Tongue (tissue), 2 donors: ENCODE data around the gene CCDC88C. TPM values are rescaled to one million over a fixed set of nuclear protein-coding genes. Genes with fewer than 3 reads are reported as not detected.
A peak's percentile ranks its signal among the peaks of the same experiment; 100 is the strongest.
"Not testable (repeated sequence)": the region's sequence is repeated elsewhere in the genome, so short reads cannot be mapped to it uniquely, and the experiment has no call there.

Experiments used
- DNase-seq: peaks from one replicate; pipeline ENCODE4 v3.0.0-alpha.2; 2015
- total RNA-seq: library from RNA; depleted of rRNA; stranded (reverse); fragments of >200 nt; gene quantifications from one replicate; pipeline ENCODE4 v1.2.3, GENCODE V29; 2014

The CCDC88C gene
- total RNA-seq = 29.8 TPM

GRCh38 chr14:91417120-91417982 is at the start of gene CCDC88C:
Gene CCDC88C (minus strand): TSS chr14:91417820. CDS start chr14:91417690, 130 bp downstream.
- DNase-seq = peak; percentile 71

- DNase-seq = no peak
These were observed 48.6 kb upstream of the CCDC88C start for GRCh38 chr14:91466192-91466591.

GRCh38 chr14:91464615-91465205 is 47.1 kb upstream of the CCDC88C start:
- DNase-seq = no peak

GRCh38 chr14:91458612-91459011 is 41.0 kb upstream of the CCDC88C start:
- no peak for DNase-seq

GRCh38 chr14:91456283-91456682 is 38.7 kb upstream of the CCDC88C start:
- DNase-seq = no peak

GRCh38 chr14:91454580-91454979 is 37.0 kb upstream of the CCDC88C start:
- no peak for DNase-seq

GRCh38 chr14:91454155-91454554 is 36.5 kb upstream of the CCDC88C start:
- DNase-seq = no peak

- no peak for DNase-seq
These were observed 36.1 kb upstream of the CCDC88C start for GRCh38 chr14:91453744-91454143.

- DNase-seq = no peak
These were observed 26.9 kb upstream of the CCDC88C start for GRCh38 chr14:91444335-91445020.

- no peak for DNase-seq
These were observed 21.7 kb upstream of the CCDC88C start for GRCh38 chr14:91439345-91439744.

GRCh38 chr14:91438845-91439244 is 21.2 kb upstream of the CCDC88C start:
- DNase-seq = no peak

- not testable (repeated sequence) for DNase-seq
These were observed 18.6 kb upstream of the CCDC88C start for GRCh38 chr14:91436266-91436665.

GRCh38 chr14:91429385-91429784 is 11.8 kb upstream of the CCDC88C start:
- no peak for DNase-seq

GRCh38 chr14:91428931-91429330 is 11.3 kb upstream of the CCDC88C start:
- DNase-seq = not testable (repeated sequence)

GRCh38 chr14:91425531-91425944 is 7.9 kb upstream of the CCDC88C start:
- DNase-seq = not testable (repeated sequence)

GRCh38 chr14:91424813-91425530 is 7.4 kb upstream of the CCDC88C start:
- DNase-seq = no peak

- no peak for DNase-seq
These were observed 3.1 kb upstream of the CCDC88C start for GRCh38 chr14:91420686-91421085.

- no peak for DNase-seq
These were observed 1.8 kb upstream of the CCDC88C start for GRCh38 chr14:91419451-91419850.

- DNase-seq = no peak
These were observed 1.4 kb upstream of the CCDC88C start for GRCh38 chr14:91419044-91419397.

GRCh38 chr14:91418387-91419043 is 895 bp upstream of the CCDC88C start:
- DNase-seq = peak; percentile 79

- DNase-seq = peak; percentile 63
These were observed 365 bp upstream of the CCDC88C start for GRCh38 chr14:91417983-91418386.

GRCh38 chr14:91416744-91417119 is 888 bp downstream of the CCDC88C start:
- peak; percentile 24 for DNase-seq
